Activated CD4-positive, alpha-beta T cell treated with anti-CD3 and anti-CD28 coated beads, Interleukin-2, amount 50 U/mL, for 1 hour (primary cell): Measurements from ENCODE around the gene JKAMP.
"Not testable (repeated sequence)": the region's sequence is repeated elsewhere in the genome, so short reads cannot be mapped to it uniquely, and the experiment has no call there.

Experiments used
- DNase-seq: peaks from one replicate; pipeline ENCODE4 v3.0.0-alpha.2; 2020

Gene JKAMP

GRCh38 chr14:59483819-59484638 is at the start of gene JKAMP, which contains the start of gene L3HYPDH:
Gene JKAMP, plus strand, starts transcription at chr14:59484517. Its CDS starts 73 bp downstream, at chr14:59484590.
Gene L3HYPDH, minus strand, starts transcription at chr14:59484408. Its CDS starts 92 bp downstream, at chr14:59484316.
- DNase-seq = peak; percentile 99

GRCh38 chr14:59435101-59435500 is 49.2 kb upstream of the JKAMP start:
- DNase-seq = no peak

- DNase-seq = no peak
These were observed 48.3 kb upstream of the JKAMP start for GRCh38 chr14:59435987-59436386.

GRCh38 chr14:59438195-59438647 is 46.1 kb upstream of the JKAMP start:
- DNase-seq = no peak

- no peak for DNase-seq
These were observed 44.9 kb upstream of the JKAMP start for GRCh38 chr14:59439256-59439965.

GRCh38 chr14:59448673-59449072 is 35.6 kb upstream of the JKAMP start:
- DNase-seq = not testable (repeated sequence)

- no peak for DNase-seq
These were observed 33.6 kb upstream of the JKAMP start for GRCh38 chr14:59450716-59451115.

GRCh38 chr14:59451849-59452248 is 32.5 kb upstream of the JKAMP start:
- DNase-seq = no peak

GRCh38 chr14:59454139-59454538 is 30.2 kb upstream of the JKAMP start:
- DNase-seq = no peak

- DNase-seq = no peak
These were observed 28.9 kb upstream of the JKAMP start for GRCh38 chr14:59455411-59455810.

GRCh38 chr14:59458486-59458885 is 25.8 kb upstream of the JKAMP start:
- DNase-seq = no peak

- no peak for DNase-seq
These were observed 23.9 kb upstream of the JKAMP start for GRCh38 chr14:59460378-59460777.

- DNase-seq = no peak
These were observed 22.4 kb upstream of the JKAMP start for GRCh38 chr14:59461891-59462290.

GRCh38 chr14:59463787-59464485 is 20.4 kb upstream of the JKAMP start:
- no peak for DNase-seq

- DNase-seq = peak; percentile 49
These were observed 19.6 kb upstream of the JKAMP start for GRCh38 chr14:59464486-59465315.

- DNase-seq = peak; percentile 34
These were observed 18.8 kb upstream of the JKAMP start, which contains the start of gene GPR135 for GRCh38 chr14:59465316-59466135. Gene GPR135, minus strand, starts transcription at chr14:59465380. Its CDS starts 154 bp downstream, at chr14:59465226.

- no peak for DNase-seq
These were observed 10.1 kb upstream of the JKAMP start for GRCh38 chr14:59474172-59474571.

- no peak for DNase-seq
These were observed 8.6 kb upstream of the JKAMP start for GRCh38 chr14:59475709-59476108.

GRCh38 chr14:59478540-59478939 is 5.8 kb upstream of the JKAMP start:
- no peak for DNase-seq

- no peak for DNase-seq
These were observed 4.2 kb upstream of the JKAMP start for GRCh38 chr14:59480166-59480565.

GRCh38 chr14:59481407-59481806 is 2.9 kb upstream of the JKAMP start:
- no peak for DNase-seq
